ENCODE data around the gene GPRC5C. TPM values are rescaled to one million over a fixed set of nuclear protein-coding genes. Genes with fewer than 3 reads are reported as not detected.

The GPRC5C gene
- total RNA-seq, 1 donor from 2014 or later = 29.1 TPM

DNA sequence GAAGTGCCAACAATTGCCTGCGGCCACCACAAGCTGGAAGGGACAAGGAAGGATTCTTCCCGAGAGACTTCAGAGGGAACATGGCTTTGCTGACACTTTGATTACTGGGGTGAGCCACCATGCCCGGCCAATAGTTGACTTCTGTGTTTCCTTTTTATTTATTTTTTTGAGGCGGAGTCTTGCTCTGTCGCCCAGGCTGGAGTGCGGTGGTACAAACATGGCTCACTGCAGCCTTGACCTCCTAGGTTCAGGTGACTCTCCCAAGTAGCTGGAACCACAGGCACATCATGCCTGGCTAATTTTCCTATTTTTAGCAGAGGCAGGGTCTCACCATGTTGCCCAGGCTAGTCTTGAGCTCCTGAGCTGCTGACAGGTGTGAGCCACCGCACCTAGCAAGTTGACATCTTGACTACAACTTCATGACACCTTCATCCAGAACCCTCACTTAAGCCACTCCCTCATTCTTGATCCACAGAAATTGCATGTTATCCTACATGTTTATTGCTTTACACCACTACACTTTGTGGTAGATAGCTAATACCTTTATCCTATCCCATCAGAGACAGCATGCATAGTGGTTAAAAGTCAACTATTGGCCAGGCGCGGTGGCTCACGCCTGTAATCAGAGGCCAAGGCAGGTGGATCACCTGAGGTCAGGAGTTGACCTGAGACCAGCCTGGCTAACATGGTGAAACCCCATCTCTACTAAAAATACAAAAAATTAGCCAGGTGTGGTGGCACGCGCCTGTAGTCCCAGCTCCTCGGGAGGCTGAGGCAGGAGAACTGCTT is 16.1 kb upstream of the GPRC5C start:
- Histone ChIP-seq H3K9me3 (no peaks in the 10 kb centered on the region), H3K27me3 (no peaks in the 10 kb centered on the region), H3K4me3 (no peak overlapping the region), H3K4me1 (no peaks in the 10 kb centered on the region), H3K27ac (no peak overlapping the region), H3K36me3 (no peaks in the 10 kb centered on the region)
- intact Hi-C loops (cut with DNase I) = no loop called here
- no peak for DNase-seq (ENCODE audit: low spot score in 2 of 2)
- no peak for TF ChIP-seq CTCF (IDR thresholded peaks at IDR 0.05)

DNA sequence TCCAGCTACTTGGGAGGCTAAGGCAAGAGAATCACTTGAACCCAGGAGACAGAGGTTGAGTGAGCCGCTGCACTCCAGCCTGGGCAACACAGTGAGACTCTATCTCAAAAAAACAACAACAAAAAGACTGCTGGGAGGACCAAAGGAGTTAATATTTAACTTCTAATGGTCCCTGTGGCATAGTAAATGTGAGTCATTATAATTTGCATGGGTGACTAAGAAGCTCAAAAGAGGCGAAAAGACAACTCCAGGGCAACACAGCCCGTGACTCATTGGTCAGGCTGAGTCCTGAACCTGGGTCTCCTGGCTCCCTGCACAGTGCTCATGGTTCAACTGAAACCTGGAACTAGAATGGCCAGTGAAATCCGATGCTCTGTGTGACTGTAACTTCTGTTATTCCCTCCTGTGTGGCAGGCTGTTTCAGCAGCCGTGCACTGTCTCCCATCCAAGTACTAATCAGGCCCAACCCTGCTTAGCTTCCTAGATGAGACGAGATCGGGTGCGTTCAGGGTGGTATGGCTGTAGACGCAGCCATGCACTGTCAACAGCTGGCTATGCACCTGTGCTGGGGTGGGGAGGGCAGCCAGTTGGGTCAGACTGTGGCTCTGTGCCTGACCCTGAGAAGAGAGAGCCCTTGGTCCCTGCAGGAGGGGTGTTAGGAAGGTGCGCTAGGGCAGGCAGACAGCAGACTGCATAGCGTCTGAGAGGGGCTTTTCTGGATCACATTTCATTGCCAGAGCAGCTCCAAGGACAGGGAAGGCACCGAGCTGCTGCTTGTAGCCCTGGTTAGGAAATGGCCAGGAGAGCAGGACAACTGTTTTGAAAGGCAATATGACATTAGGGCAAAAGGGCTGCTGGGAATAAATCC is 14.5 kb upstream of the GPRC5C start:
- intact Hi-C loops (cut with DNase I) = no loop called here
- Histone ChIP-seq H3K27ac (no peak overlapping the region), H3K9me3 (no peaks in the 10 kb centered on the region), H3K4me1 (no peaks in the 10 kb centered on the region), H3K27me3 (no peaks in the 10 kb centered on the region), H3K4me3 (no peak overlapping the region), H3K36me3 (no peaks in the 10 kb centered on the region)
- DNase-seq (ENCODE audit: low spot score in 2 of 2) = no peak
- TF ChIP-seq CTCF (IDR thresholded peaks at IDR 0.05) = no peak

- Histone ChIP-seq H3K27ac (no peak overlapping the region), H3K4me1 (no peaks in the 10 kb centered on the region), H3K4me3 (no peak overlapping the region), H3K27me3 (no peaks in the 10 kb centered on the region), H3K36me3 (no peaks in the 10 kb centered on the region), H3K9me3 (no peaks in the 10 kb centered on the region)
- intact Hi-C loops (cut with DNase I) = no loop called here
- no peak for TF ChIP-seq CTCF (IDR thresholded peaks at IDR 0.05)
- DNase-seq (ENCODE audit: low spot score in 2 of 2) = no peak
Measured at GRCh38 chr17:74419928-74420411, 11.9 kb upstream of the GPRC5C start.

DNA sequence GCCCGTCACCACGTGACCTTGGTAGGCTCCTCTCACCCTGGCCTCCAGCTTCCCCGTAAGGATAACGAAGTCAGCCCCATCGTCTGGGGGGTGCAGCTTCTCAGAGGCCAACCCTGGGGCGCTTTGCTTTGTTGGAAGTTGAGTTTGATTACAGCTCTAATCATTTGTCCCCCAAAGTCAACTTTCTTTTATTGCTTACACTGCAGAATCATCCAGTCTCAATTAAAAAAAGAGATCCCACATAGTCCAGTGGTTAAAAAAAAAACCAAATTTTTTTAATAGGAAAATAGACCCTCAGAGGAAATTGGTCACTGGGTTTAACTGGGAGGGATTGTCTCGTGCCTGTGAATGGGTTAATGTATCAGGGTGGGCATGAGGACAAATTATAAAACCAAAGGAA is 7.8 kb upstream of the GPRC5C start:
- no peak for DNase-seq (ENCODE audit: low spot score in 2 of 2)
- H3K9me3 ChIP-seq = no peaks in the 10 kb centered on the region
- intact Hi-C loops (cut with DNase I) = no loop called here

GRCh38 chr17:74424657-74425056 is 7.2 kb upstream of the GPRC5C start:
- Histone ChIP-seq H3K4me3 (no peak overlapping the region), H3K27me3 (no peaks in the 10 kb centered on the region), H3K9me3 (no peaks in the 10 kb centered on the region), H3K4me1 (peaks cover 9 to 17% of the 10 kb centered on the region in 2 donors), H3K27ac (no peak overlapping the region), H3K36me3 (no peaks in the 10 kb centered on the region)
- intact Hi-C loops (cut with DNase I) = no loop called here
- no peak for DNase-seq (ENCODE audit: low spot score in 2 of 2)
- no peak for TF ChIP-seq CTCF (IDR thresholded peaks at IDR 0.05)

More for the DNA sequence above, 7.8 kb upstream of the GPRC5C start:
- H3K4me3 ChIP-seq = no peak overlapping the region
- H3K27ac ChIP-seq = no peak overlapping the region
- H3K4me1 ChIP-seq = peaks cover 9 to 12% of the 10 kb centered on the region in 2 donors
- no peaks in the 10 kb centered on the region for H3K27me3 ChIP-seq
- TF ChIP-seq CTCF (IDR thresholded peaks at IDR 0.05) = no peak
- H3K36me3 ChIP-seq = no peaks in the 10 kb centered on the region
